Measurements from ENCODE around the gene NR1I3. TPM values are rescaled to one million over a fixed set of nuclear protein-coding genes. Genes with fewer than 3 reads are reported as not detected.
A peak's percentile ranks its signal among the peaks of the same experiment; 100 is the strongest.

NR1I3 gene
- total and polyA plus RNA-seq, 8 donors: 0.48 to 1.5 (median 1.2) TPM; not detected in 2

DNA sequence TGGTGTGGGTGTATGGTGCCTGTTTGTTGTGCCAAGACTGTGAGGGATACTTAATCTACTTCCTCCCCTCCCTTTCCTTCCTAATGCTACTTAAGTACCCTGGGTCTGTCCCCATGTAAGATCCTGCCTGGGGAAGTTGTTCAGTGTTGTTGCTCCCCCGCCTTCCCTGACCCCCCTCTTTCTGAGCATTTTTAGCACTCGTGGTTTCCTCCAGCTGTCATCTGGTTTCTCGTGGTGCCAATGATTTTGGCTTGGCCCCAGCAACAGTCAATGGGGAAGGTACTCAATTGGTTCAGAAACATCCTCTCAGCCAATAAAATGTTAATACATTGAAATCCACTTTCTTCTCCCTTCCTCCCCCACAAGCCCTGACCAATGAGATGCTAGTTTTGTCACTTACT lies 52.7 kb downstream of the NR1I3 start:
- Histone ChIP-seq H3K4me1 (peaks cover 5 to 73% of the 10 kb centered on the region in 2 donors), H3K27me3 (no peaks in the 10 kb centered on the region), H3K9me3 (no peaks in the 10 kb centered on the region), H3K4me3 (no peak overlapping the region), H3K27ac (peak overlapping the region; percentile 78 to 85), H3K36me3 (no peaks in the 10 kb centered on the region)
- TF ChIP-seq, protein P1, sequence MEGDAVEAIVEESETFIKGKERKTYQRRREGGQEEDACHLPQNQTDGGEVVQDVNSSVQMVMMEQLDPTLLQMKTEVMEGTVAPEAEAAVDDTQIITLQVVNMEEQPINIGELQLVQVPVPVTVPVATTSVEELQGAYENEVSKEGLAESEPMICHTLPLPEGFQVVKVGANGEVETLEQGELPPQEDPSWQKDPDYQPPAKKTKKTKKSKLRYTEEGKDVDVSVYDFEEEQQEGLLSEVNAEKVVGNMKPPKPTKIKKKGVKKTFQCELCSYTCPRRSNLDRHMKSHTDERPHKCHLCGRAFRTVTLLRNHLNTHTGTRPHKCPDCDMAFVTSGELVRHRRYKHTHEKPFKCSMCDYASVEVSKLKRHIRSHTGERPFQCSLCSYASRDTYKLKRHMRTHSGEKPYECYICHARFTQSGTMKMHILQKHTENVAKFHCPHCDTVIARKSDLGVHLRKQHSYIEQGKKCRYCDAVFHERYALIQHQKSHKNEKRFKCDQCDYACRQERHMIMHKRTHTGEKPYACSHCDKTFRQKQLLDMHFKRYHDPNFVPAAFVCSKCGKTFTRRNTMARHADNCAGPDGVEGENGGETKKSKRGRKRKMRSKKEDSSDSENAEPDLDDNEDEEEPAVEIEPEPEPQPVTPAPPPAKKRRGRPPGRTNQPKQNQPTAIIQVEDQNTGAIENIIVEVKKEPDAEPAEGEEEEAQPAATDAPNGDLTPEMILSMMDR (IDR thresholded peaks at IDR 0.05): no peak
- ATAC-seq: peak; percentile 80
- DNase-seq: peak in 2 of 4 donors; percentile 81 to 84
- intact Hi-C loops (cut with DNase I): no loop called here

DNA sequence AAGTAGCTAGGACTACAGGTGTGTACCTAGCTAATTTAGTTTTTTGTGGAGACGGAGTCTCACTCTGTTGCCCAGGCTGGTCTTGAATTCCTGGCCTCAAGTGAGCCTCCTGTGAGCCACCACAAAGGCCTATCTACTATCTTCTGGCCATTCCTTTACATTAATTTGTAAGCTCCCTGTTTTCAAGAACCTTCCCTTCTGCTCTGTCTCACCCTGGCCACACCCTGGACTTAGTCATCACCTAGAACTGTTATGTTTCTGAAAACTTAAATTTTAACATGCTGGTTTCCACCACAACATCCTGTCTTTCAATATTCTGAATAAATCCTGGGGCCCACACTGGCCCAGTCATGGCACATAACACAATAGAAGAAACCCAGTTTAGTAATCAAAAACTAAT lies 55.8 kb downstream of the NR1I3 start:
- Histone ChIP-seq H3K9me3 (no peaks in the 10 kb centered on the region), H3K4me3 (no peak overlapping the region), H3K27ac (peak overlapping the region in 1 of 2 donors; percentile 41), H3K4me1 (peaks cover 5 to 63% of the 10 kb centered on the region in 2 donors), H3K27me3 (no peaks in the 10 kb centered on the region), H3K36me3 (no peaks in the 10 kb centered on the region)
- TF ChIP-seq, protein P1 (IDR thresholded peaks at IDR 0.05): no peak
- intact Hi-C loops (cut with DNase I): no loop called here
- DNase-seq (peak in 1 of 4 donors; percentile 27), ATAC-seq (no peak)

DNA sequence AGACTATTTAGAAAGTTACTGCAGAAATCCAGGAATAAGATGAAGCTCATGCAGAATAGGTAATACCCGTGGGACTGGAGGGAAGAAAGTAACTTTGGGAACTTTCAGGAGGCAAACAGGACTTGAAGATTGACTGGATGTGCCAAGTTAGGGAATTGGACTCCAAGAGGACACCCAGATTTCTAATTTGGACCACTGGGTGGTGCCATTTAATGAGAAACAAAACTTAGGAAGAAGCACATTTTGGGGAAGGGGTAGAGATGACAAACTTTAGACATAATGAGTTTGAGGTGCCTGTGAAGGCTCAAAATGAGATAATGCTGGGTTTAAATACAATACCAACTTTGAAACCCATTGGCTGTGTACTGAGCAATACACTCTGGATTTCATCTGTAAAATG lies 57.4 kb downstream of the NR1I3 start:
- Histone ChIP-seq H3K36me3 (peaks cover 0 to 2% of the 10 kb centered on the region in 2 donors), H3K9me3 (no peaks in the 10 kb centered on the region), H3K4me3 (no peak overlapping the region), H3K27me3 (no peaks in the 10 kb centered on the region), H3K27ac (no peak overlapping the region), H3K4me1 (peaks cover 14 to 60% of the 10 kb centered on the region in 2 donors)
- TF ChIP-seq, protein P1 (IDR thresholded peaks at IDR 0.05): no peak
- intact Hi-C loops (cut with DNase I): no loop called here
- ATAC-seq (no peak), DNase-seq (no peak)

DNA sequence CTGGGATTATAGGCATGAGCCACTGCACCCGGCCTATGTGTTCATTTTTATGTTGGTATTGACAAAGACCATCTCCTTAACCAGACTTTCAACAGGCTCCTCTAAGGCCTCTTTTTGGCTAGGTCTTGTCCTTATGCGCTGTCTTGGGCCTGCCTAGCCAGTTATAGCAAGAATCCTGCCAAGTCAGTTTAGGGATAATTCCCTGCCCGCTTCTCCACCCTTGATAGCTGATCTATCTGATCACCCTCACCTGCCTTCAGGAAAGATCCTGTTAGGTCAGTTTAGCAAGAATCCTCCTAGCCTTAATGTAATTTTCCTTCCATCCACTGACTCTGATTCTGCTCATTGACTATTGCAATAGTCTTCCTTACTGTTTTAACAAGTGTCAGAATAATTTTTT lies 58.3 kb downstream of the NR1I3 start:
- H3K4me3 ChIP-seq: no peak overlapping the region
- no peaks in the 10 kb centered on the region for H3K27me3 ChIP-seq
- DNase-seq: peak in 1 of 4 donors; percentile 7
- ATAC-seq: no peak
- no peak overlapping the region for H3K27ac ChIP-seq
- H3K36me3 ChIP-seq: peaks cover 0 to 11% of the 10 kb centered on the region in 2 donors
- peaks cover 13 to 60% of the 10 kb centered on the region in 2 donors for H3K4me1 ChIP-seq
- intact Hi-C loops (cut with DNase I): no loop called here
- TF ChIP-seq, protein P1 (IDR thresholded peaks at IDR 0.05): no peak
- no peaks in the 10 kb centered on the region for H3K9me3 ChIP-seq

Small RNA genes within 50 kb of the gene (microRNA-seq; reads per million reads assigned to microRNA genes)
- 1.5 to 1.8 reads per million in 2 donors for gene MIR5187

Other genes starting within 250 kb of the NR1I3 start
- gene F11R, start 217.1 kb downstream of the NR1I3 start, total RNA-seq: 100 to 1,000 TPM; 142 to 164 TPM
- gene F11R, start 217.1 kb downstream of the NR1I3 start, polyA plus RNA-seq (ENCODE audit: insufficient read length in 6 of 6): 100 to 1,000 TPM in 2 of 6 donors, 10 to 100 TPM in 4; 76.9 to 107 (median 94.6) TPM
- gene TSTD1, start 199.2 kb downstream of the NR1I3 start, total RNA-seq: 10 to 100 TPM; 35.1 to 73.5 TPM
- gene TSTD1, start 199.2 kb downstream of the NR1I3 start, polyA plus RNA-seq (ENCODE audit: insufficient read length in 6 of 6): 10 to 100 TPM; 38.9 to 49.9 (median 45.7) TPM
- gene USF1, start 192.2 kb downstream of the NR1I3 start, total RNA-seq: 10 to 100 TPM; 56.1 to 72.4 TPM
- gene USF1, start 192.2 kb downstream of the NR1I3 start, polyA plus RNA-seq (ENCODE audit: insufficient read length in 6 of 6): 10 to 100 TPM; 61.1 to 75.4 (median 66.5) TPM
- 10 to 100 TPM; 18.8 to 57.7 TPM for gene ARHGAP30, start 168.3 kb downstream of the NR1I3 start, total RNA-seq
- 1 to 10 TPM; 3.0 to 4.5 (median 4.0) TPM for gene ARHGAP30, start 168.3 kb downstream of the NR1I3 start, polyA plus RNA-seq (ENCODE audit: insufficient read length in 6 of 6)
- gene NECTIN4, start 148.6 kb downstream of the NR1I3 start, total RNA-seq: 1 to 10 TPM; 5.6 to 9.6 TPM
- gene NECTIN4, start 148.6 kb downstream of the NR1I3 start, polyA plus RNA-seq (ENCODE audit: insufficient read length in 6 of 6): 10 to 100 TPM in 3 of 6 donors, 1 to 10 TPM in 3; 7.9 to 11.2 (median 9.5) TPM
- 10 to 100 TPM in 1 of 2 donors, 1 to 10 TPM in 1; 4.5 to 10.3 TPM for gene KLHDC9, start 139.8 kb downstream of the NR1I3 start, total RNA-seq
- gene KLHDC9, start 139.8 kb downstream of the NR1I3 start, polyA plus RNA-seq (ENCODE audit: insufficient read length in 6 of 6): 1 to 10 TPM; 4.3 to 7.7 (median 5.1) TPM
- 10 to 100 TPM; 42.5 to 47.9 TPM for gene PFDN2, start 120.2 kb downstream of the NR1I3 start, total RNA-seq
- gene PFDN2, start 120.2 kb downstream of the NR1I3 start, polyA plus RNA-seq (ENCODE audit: insufficient read length in 6 of 6): 10 to 100 TPM; 45.8 to 57.0 (median 52.8) TPM
- 10 to 100 TPM; 38.7 to 40.2 TPM for gene NIT1, start 120.1 kb downstream of the NR1I3 start, total RNA-seq
- 10 to 100 TPM; 40.7 to 44.6 (median 41.6) TPM for gene NIT1, start 120.1 kb downstream of the NR1I3 start, polyA plus RNA-seq (ENCODE audit: insufficient read length in 6 of 6)
- gene DEDD, start 105.5 kb downstream of the NR1I3 start, total RNA-seq: 10 to 100 TPM; 25.8 to 34.6 TPM
- gene DEDD, start 105.5 kb downstream of the NR1I3 start, polyA plus RNA-seq (ENCODE audit: insufficient read length in 6 of 6): 10 to 100 TPM; 49.0 to 55.8 (median 51.6) TPM
- 10 to 100 TPM; 93.8 to 99.8 TPM for gene UFC1, start 84.2 kb downstream of the NR1I3 start, total RNA-seq
- 100 to 1,000 TPM; 134 to 163 (median 152) TPM for gene UFC1, start 84.2 kb downstream of the NR1I3 start, polyA plus RNA-seq (ENCODE audit: insufficient read length in 6 of 6)
- gene USP21, start 78.7 kb downstream of the NR1I3 start, total RNA-seq: 10 to 100 TPM; 24.1 to 25.8 TPM
- gene USP21, start 78.7 kb downstream of the NR1I3 start, polyA plus RNA-seq (ENCODE audit: insufficient read length in 6 of 6): 10 to 100 TPM; 42.1 to 53.3 (median 49.1) TPM
- 10 to 100 TPM; 15.2 to 18.7 TPM for gene PPOX, start 71.8 kb downstream of the NR1I3 start, total RNA-seq
- gene PPOX, start 71.8 kb downstream of the NR1I3 start, polyA plus RNA-seq (ENCODE audit: insufficient read length in 6 of 6): 10 to 100 TPM; 41.9 to 53.0 (median 49.3) TPM
- gene B4GALT3, start 60.7 kb downstream of the NR1I3 start, total RNA-seq: 10 to 100 TPM; 35.3 to 35.8 TPM
- 10 to 100 TPM; 36.1 to 42.3 (median 37.6) TPM for gene B4GALT3, start 60.7 kb downstream of the NR1I3 start, polyA plus RNA-seq (ENCODE audit: insufficient read length in 6 of 6)
- 10 to 100 TPM; 13.4 to 15.4 TPM for gene ADAMTS4, start 39.1 kb downstream of the NR1I3 start, total RNA-seq
- gene ADAMTS4, start 39.1 kb downstream of the NR1I3 start, polyA plus RNA-seq (ENCODE audit: insufficient read length in 6 of 6): 1 to 10 TPM; 1.4 to 3.5 (median 2.4) TPM
- 10 to 100 TPM; 67.7 to 78.6 TPM for gene NDUFS2, start 35.8 kb downstream of the NR1I3 start, total RNA-seq
- gene NDUFS2, start 35.8 kb downstream of the NR1I3 start, polyA plus RNA-seq (ENCODE audit: insufficient read length in 6 of 6): 100 to 1,000 TPM; 142 to 188 (median 161) TPM
- 100 to 1,000 TPM; 102 to 329 TPM for gene FCER1G, start 22.9 kb downstream of the NR1I3 start, total RNA-seq
- 10 to 100 TPM; 14.6 to 22.0 (median 15.8) TPM for gene FCER1G, start 22.9 kb downstream of the NR1I3 start, polyA plus RNA-seq (ENCODE audit: insufficient read length in 6 of 6)
- gene APOA2, start 14.6 kb downstream of the NR1I3 start, total RNA-seq: not detected
- 1 to 10 TPM in 2 of 6 donors, under 1 TPM in 1, not detected in 3; 0.67 to 9.4 (median 6.8) TPM for gene APOA2, start 14.6 kb downstream of the NR1I3 start, polyA plus RNA-seq (ENCODE audit: insufficient read length in 6 of 6)
- gene TOMM40L, start 12.1 kb downstream of the NR1I3 start, total RNA-seq: 10 to 100 TPM; 12.7 to 15.6 TPM
- 10 to 100 TPM in 4 of 6 donors, 1 to 10 TPM in 2; 9.2 to 12.7 (median 10.9) TPM for gene TOMM40L, start 12.1 kb downstream of the NR1I3 start, polyA plus RNA-seq (ENCODE audit: insufficient read length in 6 of 6)
- 1 to 10 TPM; 1.5 to 6.6 TPM for gene PCP4L1, start 20.5 kb upstream of the NR1I3 start, total RNA-seq
- gene PCP4L1, start 20.5 kb upstream of the NR1I3 start, polyA plus RNA-seq (ENCODE audit: insufficient read length in 6 of 6): 1 to 10 TPM in 4 of 6 donors, under 1 TPM in 2; 0.53 to 1.4 (median 1.2) TPM
- 1 to 10 TPM; 2.0 to 4.8 TPM for gene MPZ, start 71.8 kb upstream of the NR1I3 start, total RNA-seq
- 1 to 10 TPM; 2.1 to 5.5 (median 2.7) TPM for gene MPZ, start 71.8 kb upstream of the NR1I3 start, polyA plus RNA-seq (ENCODE audit: insufficient read length in 6 of 6)
- gene SDHC, start 76.2 kb upstream of the NR1I3 start, total RNA-seq: 100 to 1,000 TPM; 187 to 204 TPM
- 100 to 1,000 TPM; 164 to 201 (median 180) TPM for gene SDHC, start 76.2 kb upstream of the NR1I3 start, polyA plus RNA-seq (ENCODE audit: insufficient read length in 6 of 6)
- 1 to 10 TPM in 1 of 2 donors, not detected in 1; 5.8 TPM for gene CFAP126, start 129.7 kb upstream of the NR1I3 start, total RNA-seq
- 10 to 100 TPM in 4 of 6 donors, 1 to 10 TPM in 2; 3.2 to 18.7 (median 11.4) TPM for gene CFAP126, start 129.7 kb upstream of the NR1I3 start, polyA plus RNA-seq (ENCODE audit: insufficient read length in 6 of 6)